Measurements from ENCODE around the gene CDK5R2. TPM values are rescaled to one million over a fixed set of nuclear protein-coding genes. Genes with fewer than 3 reads are reported as not detected.

Gene CDK5R2
- total and polyA plus RNA-seq, 2 of the 13 experiments (the other 11 are each of a cell fraction or from before 2014, with no cell fraction given) = not detected

DNA sequence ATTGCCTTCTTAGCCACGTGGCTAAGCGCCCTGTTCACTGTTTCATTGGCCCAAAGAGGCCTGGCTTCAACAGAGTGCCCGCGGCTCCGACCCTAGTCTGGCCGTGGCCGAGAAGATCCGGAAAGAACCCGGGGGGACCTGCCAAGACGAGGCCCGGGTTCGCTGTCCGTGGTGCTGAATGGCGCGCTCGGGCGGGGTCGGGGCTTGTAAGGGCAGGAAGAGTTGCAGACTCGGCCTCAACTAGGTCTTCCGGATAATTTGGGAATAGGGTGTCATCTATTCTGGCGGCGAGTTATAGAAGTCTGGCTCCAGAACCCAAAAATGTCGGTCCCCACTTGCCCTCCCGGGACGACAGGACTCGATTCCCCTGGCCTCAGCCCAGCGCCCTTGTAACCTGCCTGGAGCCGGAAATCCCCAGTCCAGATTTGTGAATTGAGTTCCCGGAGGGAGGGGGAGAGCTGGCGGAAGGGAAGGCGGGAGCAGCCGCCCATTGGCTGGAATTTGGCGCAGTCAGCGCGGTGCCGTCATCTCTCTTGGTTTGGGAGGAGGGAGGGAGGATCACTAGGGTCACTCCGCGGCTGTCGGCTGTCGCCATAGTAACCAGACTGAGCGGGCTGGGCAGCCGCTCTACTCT lies 3.5 kb downstream of the CDK5R2 start (continued):
- TF ChIP-seq DNMT3B (CRISPR knock-in tag; conservative IDR thresholded peaks at IDR 0.05) = peak; percentile 98
- no peak for TF ChIP-seq SUZ12 (IDR thresholded peaks at IDR 0.05; ENCODE audit: low read depth, low read length)
- TF ChIP-seq PCBP1 (IDR thresholded peaks at IDR 0.05; ENCODE audit: borderline replicate concordance, low read depth, low read length) = no peak
- no peak for TF ChIP-seq EP300 (IDR thresholded peaks at IDR 0.05; ENCODE audit: low read depth in 2 of 2, low read length in 2 of 2)
- TF ChIP-seq EP300 (CRISPR knock-in tag; IDR thresholded peaks at IDR 0.05; ENCODE audit: borderline replicate concordance) = no peak
- TF ChIP-seq DMTF1 (CRISPR knock-in tag; IDR thresholded peaks at IDR 0.05) = no peak
- no peak for TF ChIP-seq SOX13 (IDR thresholded peaks at IDR 0.05)
- TF ChIP-seq SOX13 (CRISPR knock-in tag; conservative IDR thresholded peaks at IDR 0.05 in 1 of 2, IDR thresholded peaks at IDR 0.05 in 1 of 2) = peak in 1 of 2 experiments; percentile 52; a peak in 2 of 4 replicates
- TF ChIP-seq ARID2 (CRISPR knock-in tag; IDR thresholded peaks at IDR 0.05; ENCODE audit: borderline replicate concordance) = peak; percentile 76
- TF ChIP-seq PRPF4 (IDR thresholded peaks at IDR 0.05; ENCODE audit: low read depth, low read length, poor library complexity, severe bottlenecking) = no peak
- TF ChIP-seq ZNF674 (CRISPR knock-in tag; IDR thresholded peaks at IDR 0.05; ENCODE audit: low read depth) = no peak
- TF ChIP-seq TCF7L2 (IDR thresholded peaks at IDR 0.05; ENCODE audit: low read depth, low read length) = no peak
- TF ChIP-seq HOXA7 (CRISPR knock-in tag; IDR thresholded peaks at IDR 0.05) = peak; percentile 47; the same call in 1 of the 2 replicates
- no peak for TF ChIP-seq BHLHE40 (IDR thresholded peaks at IDR 0.05; ENCODE audit: low read length)
- no peak for TF ChIP-seq STAG1 (CRISPR knock-in tag; IDR thresholded peaks at IDR 0.05)
- no peak; the same call in 1 of the 2 replicates for TF ChIP-seq KLF13 (CRISPR knock-in tag; IDR thresholded peaks at IDR 0.05)
- TF ChIP-seq BCLAF1 (IDR thresholded peaks at IDR 0.05) = no peak
- no peak for TF ChIP-seq ZNF550 (CRISPR knock-in tag; IDR thresholded peaks at IDR 0.05; ENCODE audit: borderline replicate concordance)
- TF ChIP-seq ZNF569 (CRISPR knock-in tag; IDR thresholded peaks at IDR 0.05; ENCODE audit: borderline replicate concordance) = no peak
- TF ChIP-seq MAZ (IDR thresholded peaks at IDR 0.05; ENCODE audit: borderline replicate concordance, low read depth, low read length) = no peak
- peak; percentile 86 for TF ChIP-seq MAZ (CRISPR knock-in tag; IDR thresholded peaks at IDR 0.05; ENCODE audit: low read depth)
- TF ChIP-seq ZNF788 (CRISPR knock-in tag; IDR thresholded peaks at IDR 0.05; ENCODE audit: borderline replicate concordance) = peak; percentile 67; the same call in 1 of the 2 replicates
- TF ChIP-seq ZNF619 (CRISPR knock-in tag; IDR thresholded peaks at IDR 0.05) = no peak
- TF ChIP-seq ONECUT2 (CRISPR knock-in tag; IDR thresholded peaks at IDR 0.05) = peak; percentile 58; the same call in 1 of the 2 replicates
- no peak for TF ChIP-seq MBD4 (IDR thresholded peaks at IDR 0.05; ENCODE audit: borderline replicate concordance, low read length)
- TF ChIP-seq ZNF850 (CRISPR knock-in tag; conservative IDR thresholded peaks at IDR 0.05) = no peak
- peak; percentile 98 for TF ChIP-seq SATB2 (CRISPR knock-in tag; IDR thresholded peaks at IDR 0.05)
- TF ChIP-seq CAMTA2 (CRISPR knock-in tag; IDR thresholded peaks at IDR 0.05; ENCODE audit: borderline replicate concordance) = peak; percentile 61; the same call in 1 of the 2 replicates
